Parathyroid adenoma (tissue), 2 donors: ENCODE results near the gene C5orf63.

ENCODE experiments used
- H2AFZ ChIP-seq: fragments of 300-600 bp; sonication (generic); one replicate; pipeline ENCODE4 v1.7.0; 2017; ENCODE audit warnings: antibody characterized with exemption, mild to moderate bottlenecking
- H3K27ac ChIP-seq: fragments of 300-600 bp; sonication (generic); one replicate; pipeline ENCODE4 v1.7.0; 2017
- H3K27me3 ChIP-seq: fragments of 300-600 bp; sonication (generic); one replicate; pipeline ENCODE4 v1.7.0; 2017; ENCODE audit warnings: low read length; ENCODE audit not compliant: control insufficient read depth, insufficient read depth
- H3K36me3 ChIP-seq: fragments of 300-600 bp; sonication (generic); one replicate; pipeline ENCODE4 v1.7.0; 2017; ENCODE audit warnings: low read length; ENCODE audit not compliant: control insufficient read depth, insufficient read depth
- H3K4me1 ChIP-seq: fragments of 300-600 bp; sonication (generic); one replicate; pipeline ENCODE4 v1.7.0; 2017; ENCODE audit warnings: control low read depth
- H3K4me2 ChIP-seq: fragments of 300-600 bp; sonication (generic); one replicate; pipeline ENCODE4 v1.7.0; 2017; ENCODE audit warnings: low read length
- H3K4me3 ChIP-seq: fragments of 300-600 bp; sonication (generic); one replicate; pipeline ENCODE4 v1.7.0; 2017; ENCODE audit warnings: low read depth, low read length
- H3K79me2 ChIP-seq: fragments of 300-600 bp; sonication (generic); one replicate; pipeline ENCODE4 v1.7.0; 2017; ENCODE audit warnings: control low read depth
- H3K9ac ChIP-seq: fragments of 300-600 bp; sonication (generic); one replicate; pipeline ENCODE4 v1.7.0; 2017; ENCODE audit warnings: mild to moderate bottlenecking
- H3K9me3 ChIP-seq: fragments of 300-600 bp; sonication (generic); one replicate; pipeline ENCODE4 v1.7.0; 2017; ENCODE audit warnings: low read length; ENCODE audit not compliant: control insufficient read depth
- TF ChIP-seq, protein P1 (sequence below): fragments of 300-600 bp; sonication (generic); IDR thresholded peaks from one replicate; pipeline ENCODE4 v1.7.0; 2017; ENCODE audit warnings: antibody characterized with exemption, mild to moderate bottlenecking
- donor health status: primary hyperparathyroidism.

C5orf63 gene

GRCh38 chr5:127092690-127093089, 19.4 kb upstream of the C5orf63 start:
- Histone ChIP-seq H3K4me2 (no peak overlapping the region), H3K4me3 (no peak overlapping the region), H3K79me2 (no peaks in the 10 kb centered on the region), H3K27ac (no peak overlapping the region), H3K9me3 (no peaks in the 10 kb centered on the region), H2AFZ (no peak overlapping the region), H3K27me3 (no peaks in the 10 kb centered on the region), H3K9ac (no peak overlapping the region), H3K36me3 (no peaks in the 10 kb centered on the region), H3K4me1 (no peaks in the 10 kb centered on the region)
- TF ChIP-seq, protein P1, sequence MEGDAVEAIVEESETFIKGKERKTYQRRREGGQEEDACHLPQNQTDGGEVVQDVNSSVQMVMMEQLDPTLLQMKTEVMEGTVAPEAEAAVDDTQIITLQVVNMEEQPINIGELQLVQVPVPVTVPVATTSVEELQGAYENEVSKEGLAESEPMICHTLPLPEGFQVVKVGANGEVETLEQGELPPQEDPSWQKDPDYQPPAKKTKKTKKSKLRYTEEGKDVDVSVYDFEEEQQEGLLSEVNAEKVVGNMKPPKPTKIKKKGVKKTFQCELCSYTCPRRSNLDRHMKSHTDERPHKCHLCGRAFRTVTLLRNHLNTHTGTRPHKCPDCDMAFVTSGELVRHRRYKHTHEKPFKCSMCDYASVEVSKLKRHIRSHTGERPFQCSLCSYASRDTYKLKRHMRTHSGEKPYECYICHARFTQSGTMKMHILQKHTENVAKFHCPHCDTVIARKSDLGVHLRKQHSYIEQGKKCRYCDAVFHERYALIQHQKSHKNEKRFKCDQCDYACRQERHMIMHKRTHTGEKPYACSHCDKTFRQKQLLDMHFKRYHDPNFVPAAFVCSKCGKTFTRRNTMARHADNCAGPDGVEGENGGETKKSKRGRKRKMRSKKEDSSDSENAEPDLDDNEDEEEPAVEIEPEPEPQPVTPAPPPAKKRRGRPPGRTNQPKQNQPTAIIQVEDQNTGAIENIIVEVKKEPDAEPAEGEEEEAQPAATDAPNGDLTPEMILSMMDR: no peak

- no peak overlapping the region for H3K4me3 ChIP-seq
- H3K27me3 ChIP-seq: no peaks in the 10 kb centered on the region
- no peaks in the 10 kb centered on the region for H3K36me3 ChIP-seq
- H3K4me1 ChIP-seq: no peaks in the 10 kb centered on the region
- no peak overlapping the region for H3K9ac ChIP-seq
- no peak overlapping the region for H2AFZ ChIP-seq
- H3K4me2 ChIP-seq: no peak overlapping the region
- H3K27ac ChIP-seq: no peak overlapping the region
- H3K79me2 ChIP-seq: no peaks in the 10 kb centered on the region
- H3K9me3 ChIP-seq: no peaks in the 10 kb centered on the region
- TF ChIP-seq, protein P1: no peak
These were observed 15.9 kb upstream of the C5orf63 start for GRCh38 chr5:127089191-127089590.

DNA sequence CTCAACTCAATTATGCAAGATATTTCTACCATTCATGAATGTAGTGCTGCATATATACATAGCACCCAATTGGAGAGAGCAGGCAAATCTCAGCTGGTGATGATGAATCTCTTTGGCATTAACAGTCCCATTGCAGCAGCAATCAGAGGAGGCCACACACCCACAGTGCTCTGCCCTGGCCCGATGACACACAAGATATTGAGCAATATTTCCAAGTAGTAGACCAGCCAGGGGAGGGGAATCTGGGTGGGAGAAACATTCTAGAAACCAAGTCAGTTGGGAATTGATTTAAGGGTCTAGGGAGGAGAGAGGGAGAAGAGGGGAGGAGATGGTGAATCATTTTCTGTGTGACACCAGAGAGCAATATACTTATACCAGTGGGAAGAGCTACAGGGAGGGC, 14.9 kb upstream of the C5orf63 start:
- Histone ChIP-seq H2AFZ (no peak overlapping the region), H3K27ac (no peak overlapping the region), H3K4me3 (no peak overlapping the region), H3K9me3 (no peaks in the 10 kb centered on the region), H3K4me2 (no peak overlapping the region), H3K9ac (no peak overlapping the region), H3K79me2 (no peaks in the 10 kb centered on the region), H3K36me3 (no peaks in the 10 kb centered on the region), H3K27me3 (no peaks in the 10 kb centered on the region), H3K4me1 (no peaks in the 10 kb centered on the region)
- TF ChIP-seq, protein P1: no peak

DNA sequence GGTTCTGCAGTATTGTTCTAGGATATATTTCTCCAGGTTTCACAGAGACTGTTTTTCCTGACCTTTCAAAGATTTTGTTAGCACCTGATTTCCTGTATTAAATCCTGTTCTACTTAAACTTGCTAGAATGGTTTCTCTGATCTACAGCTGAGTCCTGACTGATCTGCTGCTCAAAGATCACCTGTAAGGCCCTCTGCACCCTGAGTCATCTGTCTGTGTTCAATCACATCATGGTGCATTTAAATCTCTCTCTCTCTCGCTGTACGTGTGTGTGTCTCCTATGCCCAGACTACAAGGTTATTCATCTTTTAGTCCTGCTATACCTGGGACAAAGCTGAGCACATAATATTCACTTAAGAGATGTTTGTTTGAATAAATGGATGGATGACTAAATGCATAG, 13.3 kb upstream of the C5orf63 start:
- no peak overlapping the region for H3K9ac ChIP-seq
- H3K4me3 ChIP-seq: no peak overlapping the region
- H3K4me2 ChIP-seq: no peak overlapping the region
- no peaks in the 10 kb centered on the region for H3K79me2 ChIP-seq
- H2AFZ ChIP-seq: no peak overlapping the region
- TF ChIP-seq, protein P1: no peak
- H3K4me1 ChIP-seq: no peaks in the 10 kb centered on the region
- H3K27ac ChIP-seq: no peak overlapping the region
- H3K27me3 ChIP-seq: no peaks in the 10 kb centered on the region
- no peaks in the 10 kb centered on the region for H3K9me3 ChIP-seq
- no peaks in the 10 kb centered on the region for H3K36me3 ChIP-seq

DNA sequence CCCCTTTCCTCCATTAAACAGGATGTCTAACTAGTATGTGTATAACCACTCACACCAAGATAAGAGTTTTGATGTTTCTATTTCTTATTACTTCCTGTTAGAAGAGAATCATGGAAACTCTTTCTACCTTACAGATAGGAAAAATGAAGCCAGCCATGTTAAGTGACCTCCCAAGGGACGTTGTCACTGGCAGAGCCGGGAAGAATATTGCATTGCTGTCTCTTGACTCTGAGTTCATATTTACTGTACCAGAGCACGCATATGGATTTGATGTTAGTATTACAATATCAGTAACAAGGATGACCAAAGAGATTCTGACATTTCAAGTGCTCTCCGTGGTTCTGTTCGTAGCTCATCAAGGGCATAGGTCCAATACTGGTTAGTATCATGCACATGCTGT, 12.5 kb upstream of the C5orf63 start:
- Histone ChIP-seq H3K4me3 (no peak overlapping the region), H3K27ac (no peak overlapping the region), H3K27me3 (no peaks in the 10 kb centered on the region), H3K36me3 (no peaks in the 10 kb centered on the region), H3K9me3 (no peaks in the 10 kb centered on the region), H2AFZ (no peak overlapping the region), H3K9ac (no peak overlapping the region), H3K79me2 (no peaks in the 10 kb centered on the region), H3K4me2 (no peak overlapping the region), H3K4me1 (no peaks in the 10 kb centered on the region)
- TF ChIP-seq, protein P1: no peak
